ENCODE measurements around the gene LGALS13.

DNA sequence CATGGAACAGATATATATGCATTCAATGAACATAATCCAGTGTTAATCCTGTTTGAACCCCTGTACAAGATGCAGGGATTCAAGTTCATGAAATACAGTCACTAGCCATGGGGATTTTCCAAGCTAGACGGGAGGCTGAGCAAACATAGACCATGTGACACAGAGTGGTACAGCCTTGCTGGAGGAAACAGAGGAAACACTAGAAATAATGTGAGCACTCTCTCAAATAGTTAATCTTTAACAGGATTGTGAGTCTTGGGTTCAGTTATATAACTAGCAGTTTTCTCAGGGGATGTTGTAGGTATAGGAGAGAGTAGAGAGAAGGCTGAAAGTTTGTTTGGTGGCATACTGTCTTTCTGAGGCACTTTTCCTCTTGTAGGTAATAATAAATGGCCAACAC is 39.4 kb downstream of the LGALS13 start:
- TF ChIP-seq POLR2A (IDR thresholded peaks at IDR 0.05) (no peak), CTCF (IDR thresholded peaks at IDR 0.05) (no peak)
